K562 treated with DMSO at 1 percent for 12 hours (cell line): ENCODE data around the gene CTRB1. TPM values are rescaled to one million over a fixed set of nuclear protein-coding genes. Genes with fewer than 3 reads are reported as not detected.

Source experiments
- total RNA-seq: library from RNA; unstranded; fragments of 300-600 nt; gene quantifications from 2 replicates; pipeline ENCODE4 v1.2.3, GENCODE V29; 2022; ENCODE audit not compliant: insufficient read depth

Gene CTRB1
- not detected in 2 replicates for total RNA-seq

DNA sequence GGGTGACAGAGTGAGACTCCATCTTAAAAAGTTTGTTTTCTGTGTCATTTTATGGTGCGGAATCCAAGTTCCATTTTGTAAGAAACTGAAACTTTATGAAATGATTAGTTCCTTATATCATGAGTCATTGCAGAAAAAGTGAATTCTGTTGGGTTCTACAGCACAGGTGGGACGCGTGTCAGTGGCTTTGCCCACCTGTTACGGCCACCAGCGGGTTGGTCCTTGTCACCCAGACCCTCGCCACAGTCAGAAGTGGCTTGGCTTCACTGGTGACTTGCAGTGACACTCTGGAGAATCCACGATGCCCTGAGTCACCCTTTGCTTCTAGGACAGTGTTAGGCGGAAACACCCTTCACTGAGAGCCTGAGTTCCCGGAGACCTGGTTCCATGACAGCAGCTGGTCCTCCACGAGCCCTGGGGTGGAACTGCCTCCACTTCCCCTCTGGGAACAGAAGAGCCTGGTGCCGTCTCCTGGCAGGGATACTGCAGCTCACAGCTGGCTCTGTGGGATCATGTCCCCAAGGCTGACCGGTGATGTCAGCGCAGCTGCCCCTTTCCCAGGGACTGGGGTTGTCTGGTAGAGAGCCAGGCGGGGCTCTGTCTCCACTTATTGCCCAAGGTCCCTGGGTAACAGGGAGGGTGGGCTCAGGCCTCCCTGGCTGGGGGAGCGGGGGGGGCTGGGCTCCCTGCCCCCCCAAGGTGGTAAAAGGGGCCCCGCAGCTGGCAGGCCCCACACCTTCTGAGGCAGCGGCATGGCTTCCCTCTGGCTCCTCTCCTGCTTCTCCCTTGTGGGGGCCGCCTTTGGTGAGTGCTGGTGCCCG lies at the start of gene CTRB1:
Gene CTRB1, plus strand, starts transcription at position 733 of the 821 bp plus-strand sequence. Its CDS starts 20 bp downstream, at position 753.

DNA sequence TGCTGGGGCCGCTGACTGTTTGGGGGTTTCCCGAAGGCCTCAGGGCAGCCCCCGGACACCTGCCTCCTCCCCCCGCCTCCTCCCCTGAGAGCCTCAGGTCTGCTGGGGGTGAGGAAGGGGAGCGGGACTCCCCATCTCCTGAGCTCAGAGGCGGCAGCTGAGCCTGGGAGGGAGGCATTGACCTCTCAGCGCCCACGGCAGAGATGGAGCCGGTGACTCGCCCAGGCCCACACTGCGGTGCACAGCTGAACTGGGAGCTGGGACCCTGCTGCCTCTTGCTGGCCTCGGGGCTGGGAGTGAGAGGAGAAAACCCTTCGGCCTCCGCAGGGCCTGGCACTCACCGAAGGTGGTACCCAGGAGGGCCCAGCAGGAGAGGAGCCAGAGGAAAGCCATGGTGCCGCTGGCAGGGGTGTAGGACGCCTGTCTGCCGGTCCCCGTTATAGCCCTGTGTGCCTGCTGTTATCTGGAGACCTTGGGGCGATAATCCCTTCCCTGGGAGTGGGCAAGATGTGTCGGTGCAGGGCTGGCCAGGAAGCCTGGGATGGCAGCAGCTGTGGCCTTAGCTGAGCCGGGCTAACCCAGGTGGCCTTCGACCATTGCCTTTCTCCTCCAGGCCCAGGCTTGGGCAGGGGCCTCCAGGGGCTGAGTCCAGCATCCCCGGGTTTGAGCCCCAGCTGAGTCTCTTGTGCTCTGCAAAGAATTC lies 11.9 kb upstream of the CTRB1 start, which contains the start of gene CTRB2:
Gene CTRB2, minus strand, starts transcription at position 413 of the 703 bp plus-strand sequence. Its CDS starts 20 bp downstream, at position 393.

DNA sequence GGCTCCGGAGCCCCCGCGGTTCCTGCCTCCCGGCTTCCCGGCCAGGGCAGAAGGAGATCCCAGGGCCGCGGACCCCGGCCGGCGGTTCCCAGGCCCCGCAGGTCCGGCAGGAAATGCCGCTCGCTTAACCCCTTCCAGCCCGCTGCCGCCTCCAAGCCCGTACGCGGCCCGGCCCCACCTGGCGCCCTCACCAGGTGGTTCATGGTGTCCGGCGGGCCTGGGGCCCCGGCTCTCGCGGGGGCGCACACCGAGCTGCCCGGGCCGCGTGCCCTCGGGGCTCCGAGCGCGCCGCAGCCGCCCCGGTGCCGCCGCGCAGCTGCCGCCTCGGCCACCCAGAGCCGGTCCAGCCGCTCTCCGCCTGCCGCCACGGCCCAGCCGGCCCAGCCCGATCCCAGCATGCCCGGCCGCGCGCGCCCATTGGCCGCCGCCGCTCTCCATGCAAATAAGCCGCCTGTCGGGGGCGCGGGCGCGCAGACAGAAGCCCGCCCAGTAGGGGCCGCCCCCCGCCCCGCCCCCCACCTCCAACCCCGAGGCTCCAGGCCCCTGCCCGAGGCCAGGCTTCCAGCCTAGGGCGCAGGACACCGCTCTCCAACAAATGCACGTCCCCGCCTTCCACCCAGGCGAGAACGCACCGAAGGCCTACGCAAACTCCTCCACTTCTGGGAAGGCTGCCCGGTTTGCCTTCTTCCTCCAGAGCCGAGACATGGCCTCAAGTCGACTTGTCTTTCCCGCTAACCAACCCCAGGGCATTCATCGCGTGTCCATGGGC lies 32.7 kb downstream of the CTRB1 start, which contains the start of gene BCAR1:
Gene BCAR1, minus strand, starts transcription at position 345 of the 769 bp plus-strand sequence. Its CDS starts 142 bp downstream, at position 203.

Other genes with a start within 250 kb of the CTRB1 start
- gene WDR59, start 233.9 kb upstream of the CTRB1 start, total RNA-seq: 12.2 and 33.2 TPM in 2 replicates
- 24.7 and 43.8 TPM in 2 replicates for gene ZNRF1, start 220.0 kb upstream of the CTRB1 start, total RNA-seq
- 0.72 TPM in 1 of 2 replicates, not detected in the other for gene LDHD, start 102.2 kb upstream of the CTRB1 start, total RNA-seq
- gene ZFP1, start 70.5 kb upstream of the CTRB1 start, total RNA-seq: 1.6 and 5.9 TPM in 2 replicates
- not detected in 2 replicates for gene CTRB2, start 11.8 kb upstream of the CTRB1 start, total RNA-seq
- 23.3 and 26.7 TPM in 2 replicates for gene BCAR1, start 32.6 kb downstream of the CTRB1 start, total RNA-seq
- 23.5 and 31.3 TPM in 2 replicates for gene CFDP1, start 214.5 kb downstream of the CTRB1 start, total RNA-seq
- 16.0 and 28.5 TPM in 2 replicates for gene TMEM170A, start 245.7 kb downstream of the CTRB1 start, total RNA-seq